Purkinje cell (primary cell): Measurements from ENCODE around the gene TCTA. TPM values are rescaled to one million over a fixed set of nuclear protein-coding genes. Genes with fewer than 3 reads are reported as not detected.

ENCODE experiments used
- polyA plus RNA-seq: library from polyadenylated mRNA; unstranded; fragments of >200 nt; fragmentation: Nextera tagmentation; gene quantifications from 2 replicates; pipeline ENCODE4 v1.2.1, GENCODE V29; 2014

TCTA gene
- polyA plus RNA-seq, result 7.7 and 9.9 TPM in 2 replicates

GRCh38 chr3:49411968-49412631 is at the start of gene TCTA, which contains the start of gene RHOA:
Gene TCTA, plus strand, starts transcription at chr3:49412423. Its CDS starts 4 bp downstream, at chr3:49412427.
Gene RHOA, minus strand, starts transcription at chr3:49411976. Its CDS starts 36,387 bp downstream, at chr3:49375589.

GRCh38 chr3:49422379-49423248 is 10.4 kb downstream of the TCTA start, which contains the start of gene AMT:
Gene AMT, minus strand, starts transcription at chr3:49422473. Its CDS starts 23 bp downstream, at chr3:49422450.

Other genes with a start within 250 kb of the TCTA start
- gene CCDC71, start 246.1 kb upstream of the TCTA start, polyA plus RNA-seq, result 0.71 TPM in 1 of 2 replicates, not detected in the other
- gene KLHDC8B, start 240.8 kb upstream of the TCTA start, polyA plus RNA-seq, result 3.0 TPM in 1 of 2 replicates, not detected in the other
- 6.3 and 6.5 TPM in 2 replicates for gene C3orf62, start 135.2 kb upstream of the TCTA start, polyA plus RNA-seq
- 26.0 and 28.0 TPM in 2 replicates for gene USP4, start 72.4 kb upstream of the TCTA start, polyA plus RNA-seq
- gene GPX1, start 54.1 kb upstream of the TCTA start, polyA plus RNA-seq, result 80.7 and 108 TPM in 2 replicates
- gene RHOA, start 447 bp upstream of the TCTA start, polyA plus RNA-seq, result 148 and 151 TPM in 2 replicates
- gene AMT, start 10.1 kb downstream of the TCTA start, polyA plus RNA-seq, result 3.4 and 3.8 TPM in 2 replicates
- gene NICN1, start 16.9 kb downstream of the TCTA start, polyA plus RNA-seq, result 4.1 and 6.9 TPM in 2 replicates
- gene DAG1, start 57.8 kb downstream of the TCTA start, polyA plus RNA-seq, result 4.3 and 5.5 TPM in 2 replicates
- 1.5 and 4.4 TPM in 2 replicates for gene BSN, start 142.1 kb downstream of the TCTA start, polyA plus RNA-seq